Endothelial cell of umbilical vein (primary cell): ENCODE data around the gene SKAP1.

Source experiments
- POLR2A ChIP-seq: IDR thresholded peaks from 2 replicates; pipeline ENCODE4 v1.6.1; 2012; ENCODE audit warnings: low read depth, mild to moderate bottlenecking, control low read depth, low read length
- POLR2AphosphoS5 ChIP-seq: IDR thresholded peaks from 2 replicates; pipeline ENCODE4 v1.6.1; 2012; ENCODE audit warnings: low read depth, mild to moderate bottlenecking, control low read depth, low read length, moderate library complexity; ENCODE audit not compliant: insufficient read depth
- TF ChIP-seq, protein P1 (sequence below), 2 donors: IDR thresholded peaks; 1 replicate in 1 of 2; 2 replicates in 1 of 2; pipeline ENCODE4 v1.5.1; 2011; ENCODE audit warnings: low read length in 2 of 2, mild to moderate bottlenecking in 2 of 2, moderate library complexity in 2 of 2, control low read depth in 1 of 2, inconsistent platforms in 1 of 2, low read depth in 1 of 2; ENCODE audit not compliant: insufficient read depth in 1 of 2; ENCODE audit errors: extremely low read depth in 1 of 2

DNA sequence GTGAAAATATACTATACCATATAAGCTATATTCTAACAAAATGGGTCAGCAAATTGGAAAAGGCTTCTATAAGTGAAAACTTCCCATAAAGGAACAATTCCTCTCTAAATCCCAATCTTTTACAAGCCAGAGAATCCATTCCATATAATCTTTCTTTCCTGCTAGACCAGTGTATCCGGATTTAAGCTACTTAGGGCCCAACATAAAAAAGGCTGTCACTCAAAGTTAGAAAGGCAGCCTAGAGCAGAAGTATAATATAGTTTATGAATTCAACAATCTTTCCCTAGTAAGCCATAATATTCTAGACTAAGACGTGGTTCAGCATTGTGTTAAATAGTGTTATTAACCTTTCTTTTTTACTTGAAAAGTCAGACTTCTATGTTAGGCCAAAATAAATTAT lies 93.0 kb downstream of the SKAP1 start:
- TF ChIP-seq, protein P1, sequence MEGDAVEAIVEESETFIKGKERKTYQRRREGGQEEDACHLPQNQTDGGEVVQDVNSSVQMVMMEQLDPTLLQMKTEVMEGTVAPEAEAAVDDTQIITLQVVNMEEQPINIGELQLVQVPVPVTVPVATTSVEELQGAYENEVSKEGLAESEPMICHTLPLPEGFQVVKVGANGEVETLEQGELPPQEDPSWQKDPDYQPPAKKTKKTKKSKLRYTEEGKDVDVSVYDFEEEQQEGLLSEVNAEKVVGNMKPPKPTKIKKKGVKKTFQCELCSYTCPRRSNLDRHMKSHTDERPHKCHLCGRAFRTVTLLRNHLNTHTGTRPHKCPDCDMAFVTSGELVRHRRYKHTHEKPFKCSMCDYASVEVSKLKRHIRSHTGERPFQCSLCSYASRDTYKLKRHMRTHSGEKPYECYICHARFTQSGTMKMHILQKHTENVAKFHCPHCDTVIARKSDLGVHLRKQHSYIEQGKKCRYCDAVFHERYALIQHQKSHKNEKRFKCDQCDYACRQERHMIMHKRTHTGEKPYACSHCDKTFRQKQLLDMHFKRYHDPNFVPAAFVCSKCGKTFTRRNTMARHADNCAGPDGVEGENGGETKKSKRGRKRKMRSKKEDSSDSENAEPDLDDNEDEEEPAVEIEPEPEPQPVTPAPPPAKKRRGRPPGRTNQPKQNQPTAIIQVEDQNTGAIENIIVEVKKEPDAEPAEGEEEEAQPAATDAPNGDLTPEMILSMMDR (IDR thresholded peaks at IDR 0.05; ENCODE audit: extremely low read depth in 1 of 2, insufficient read depth in 1 of 2, low read depth in 1 of 2, low read length in 2 of 2), result no peak
- TF ChIP-seq POLR2A, result no peak
- TF ChIP-seq POLR2AphosphoS5, result no peak
